CMK (cell line): Measurements from ENCODE around the gene ACOT7.
A peak's percentile ranks its signal among the peaks of the same experiment; 100 is the strongest.

Experiments used
- DNase-seq: peaks from one replicate; pipeline ENCODE4 v3.0.0-alpha.2; 2010; ENCODE audit warnings: low read depth

The ACOT7 gene

DNA sequence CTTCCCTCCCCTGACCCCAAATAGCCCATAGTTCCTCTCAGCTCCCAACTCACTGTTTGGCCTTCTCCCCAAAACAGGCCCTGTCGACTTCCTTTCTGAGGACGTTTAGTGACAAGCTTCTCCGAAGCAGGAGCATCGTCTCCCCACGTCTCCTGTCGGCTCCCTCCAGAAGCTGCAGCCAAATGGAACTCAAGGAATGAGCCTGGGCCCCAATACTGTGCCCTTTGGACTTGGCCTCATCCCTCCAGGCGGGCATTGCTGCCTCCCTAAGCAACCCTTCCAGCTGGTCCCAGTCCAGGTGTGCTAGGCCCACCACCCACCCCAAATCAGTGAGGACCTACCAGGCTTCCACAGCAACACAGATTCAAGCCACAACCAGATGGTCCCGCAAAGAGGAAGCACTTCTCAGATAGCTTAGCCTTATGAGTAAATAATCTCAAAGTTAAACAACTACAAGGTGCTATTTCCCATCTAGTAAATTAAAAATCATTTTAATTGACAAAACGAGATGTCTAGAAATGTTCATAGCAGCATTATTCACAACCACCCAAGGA, 33.0 kb downstream of the ACOT7 start:
- DNase-seq: no peak

DNA sequence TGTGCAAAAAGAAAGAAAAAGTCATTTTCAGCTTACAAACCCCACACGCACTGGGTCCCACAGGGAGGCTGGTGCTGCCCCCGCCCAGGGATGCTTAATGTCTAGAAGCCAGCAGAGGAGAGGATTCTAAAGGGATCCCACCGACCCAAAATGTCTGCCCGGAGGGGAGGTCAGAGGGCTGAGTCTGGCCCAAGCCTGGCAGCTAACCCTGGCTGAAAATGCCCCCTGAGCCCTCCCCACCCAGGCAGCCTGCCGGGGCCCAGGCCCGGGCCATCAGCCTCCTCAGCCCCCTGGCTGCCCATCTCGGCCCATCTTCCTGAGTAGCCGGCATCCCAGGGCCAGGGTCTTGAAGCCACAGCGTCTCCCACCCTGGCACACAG, 33.5 kb downstream of the ACOT7 start:
- no peak for DNase-seq

DNA sequence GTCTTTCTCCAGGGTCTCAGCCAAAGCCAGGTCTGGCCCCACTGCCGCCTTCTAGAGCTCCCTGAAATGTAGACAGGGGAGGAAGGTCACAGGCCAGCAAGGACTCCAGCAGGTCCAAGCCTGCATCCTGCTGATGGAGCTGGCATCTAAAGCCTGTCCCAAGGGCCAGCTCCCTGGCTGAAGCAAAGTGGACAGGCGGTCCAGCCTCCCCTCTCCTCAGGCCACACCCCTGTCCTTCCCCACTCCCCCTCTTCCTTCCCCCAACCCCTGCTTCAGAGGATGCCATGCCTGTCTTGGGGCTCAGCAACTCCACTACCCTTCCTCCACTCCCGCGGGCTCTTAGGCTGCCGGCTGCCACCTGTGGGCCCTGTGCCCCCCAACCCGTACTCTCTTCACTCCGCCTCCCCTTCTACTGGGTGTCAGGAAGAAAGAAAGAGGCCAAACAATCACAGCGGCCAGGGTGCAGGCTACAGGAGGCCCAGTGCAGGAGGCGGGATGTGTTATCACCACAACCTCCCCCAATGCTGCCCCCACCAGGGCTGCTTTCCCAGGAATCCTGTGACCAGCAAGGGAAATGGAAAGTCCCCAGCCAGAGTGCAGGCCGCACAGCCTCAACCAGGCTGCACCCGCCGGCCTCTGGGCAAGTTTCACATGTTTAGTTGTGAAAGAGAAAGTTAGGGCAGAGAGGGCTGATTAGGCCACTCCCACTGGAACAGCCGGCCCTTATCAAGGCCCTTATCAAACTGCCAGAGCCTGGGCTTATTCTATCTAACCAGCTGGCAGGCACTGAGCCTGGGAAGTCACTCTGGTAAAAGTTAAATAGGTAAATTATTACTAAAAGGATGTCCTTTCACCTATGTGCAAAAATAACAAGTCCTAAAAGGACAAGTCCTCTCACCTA, 34.1 kb downstream of the ACOT7 start:
- DNase-seq: peak; percentile 43

DNA sequence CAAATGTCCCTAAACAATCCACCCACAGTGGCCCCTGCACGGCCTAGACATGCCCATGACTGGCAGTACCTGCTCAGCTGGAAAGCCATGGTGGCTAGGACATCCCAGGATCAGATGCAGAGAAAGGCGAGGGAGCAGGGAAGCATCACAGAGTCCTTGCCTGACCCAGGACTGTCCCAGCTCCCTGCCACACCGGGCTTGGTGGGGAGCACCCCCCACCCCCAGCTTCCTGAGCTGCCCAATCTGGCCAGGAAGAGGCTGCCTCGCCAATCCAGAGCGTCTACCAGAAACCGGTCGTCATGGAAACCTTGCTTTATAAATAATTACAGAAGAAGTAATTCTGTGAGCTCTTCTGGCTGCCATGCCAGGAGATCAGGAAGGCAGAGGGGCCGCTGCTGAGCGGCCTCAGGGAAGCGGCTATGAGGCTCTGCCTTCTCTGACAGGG, 34.8 kb downstream of the ACOT7 start:
- no peak for DNase-seq

DNA sequence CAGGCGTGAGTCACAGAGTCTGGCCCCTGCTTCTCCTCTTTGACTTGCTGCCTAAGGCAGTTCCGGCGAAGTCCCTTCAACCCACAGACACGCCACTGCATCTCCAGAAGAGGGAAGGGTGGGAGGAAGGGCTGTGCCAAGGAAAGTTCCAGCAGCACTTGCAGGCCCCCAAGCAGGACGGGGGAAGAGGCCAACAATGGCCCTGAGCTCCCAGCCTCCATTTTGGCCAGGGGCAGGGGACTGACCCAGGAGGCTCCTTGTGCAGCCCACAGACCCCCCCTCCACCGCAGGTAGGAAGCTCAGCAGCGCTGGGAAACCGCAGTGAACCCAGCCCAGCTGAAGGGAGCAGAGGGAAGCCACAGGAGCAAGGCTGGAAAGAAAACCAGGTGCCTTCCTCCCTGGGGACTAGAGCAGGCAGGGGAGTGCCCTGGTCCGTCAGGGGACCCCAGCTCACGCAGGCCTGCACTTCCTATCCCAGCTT, 35.4 kb downstream of the ACOT7 start:
- no peak for DNase-seq

DNA sequence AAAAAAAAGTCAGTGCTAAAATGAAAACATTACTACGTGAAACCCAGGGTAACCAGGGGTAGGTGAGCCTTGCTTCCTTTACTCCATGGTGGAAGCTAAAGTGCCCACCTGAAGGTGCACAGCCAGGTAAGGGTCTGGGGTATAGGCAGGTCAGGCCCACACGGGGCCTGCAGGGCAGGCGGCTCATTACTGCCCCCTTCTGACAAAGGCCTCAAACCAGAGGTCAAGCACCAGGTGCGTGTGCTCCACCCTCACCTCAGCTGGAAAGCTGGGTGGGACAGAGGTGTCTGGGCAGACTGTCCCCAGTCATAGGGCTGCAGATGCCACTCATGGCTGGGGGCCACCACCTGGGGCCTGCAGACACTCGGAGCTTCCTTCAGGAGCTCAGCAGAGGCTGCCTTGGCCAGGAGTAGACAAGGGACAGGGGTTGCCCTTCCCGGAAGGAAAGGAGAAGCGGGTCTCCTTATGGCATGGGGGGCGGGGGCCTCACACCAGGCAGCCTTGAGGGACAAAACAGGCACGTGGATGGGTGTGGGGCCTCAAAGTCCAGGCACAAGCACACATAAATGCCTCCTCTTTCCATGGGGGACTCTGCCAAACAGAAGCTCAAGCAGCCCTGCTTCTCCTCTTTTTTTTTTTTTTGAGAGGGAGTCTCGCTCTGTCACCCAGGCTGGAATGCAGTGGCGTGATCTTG, 36.2 kb downstream of the ACOT7 start:
- DNase-seq: no peak

DNA sequence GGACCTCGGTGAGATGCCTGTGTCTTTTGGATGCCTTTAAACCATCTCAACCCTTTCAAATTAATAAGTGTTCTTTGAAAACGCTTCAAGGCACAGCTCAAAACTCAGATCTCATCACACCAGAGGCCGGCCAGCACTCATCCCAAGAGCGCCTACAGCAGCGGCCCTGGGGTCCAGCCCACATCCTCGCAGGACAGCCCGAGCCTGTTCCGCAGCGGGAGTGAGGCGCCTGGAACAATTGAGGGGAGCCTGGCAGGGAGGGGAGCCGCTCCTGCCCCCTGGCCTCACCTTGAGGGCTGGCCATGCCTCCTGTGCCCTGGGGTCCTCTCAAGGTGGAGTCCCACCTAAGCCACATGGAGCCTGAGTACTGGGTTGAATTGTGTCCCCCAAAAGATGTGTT, 37.9 kb downstream of the ACOT7 start:
- no peak for DNase-seq

DNA sequence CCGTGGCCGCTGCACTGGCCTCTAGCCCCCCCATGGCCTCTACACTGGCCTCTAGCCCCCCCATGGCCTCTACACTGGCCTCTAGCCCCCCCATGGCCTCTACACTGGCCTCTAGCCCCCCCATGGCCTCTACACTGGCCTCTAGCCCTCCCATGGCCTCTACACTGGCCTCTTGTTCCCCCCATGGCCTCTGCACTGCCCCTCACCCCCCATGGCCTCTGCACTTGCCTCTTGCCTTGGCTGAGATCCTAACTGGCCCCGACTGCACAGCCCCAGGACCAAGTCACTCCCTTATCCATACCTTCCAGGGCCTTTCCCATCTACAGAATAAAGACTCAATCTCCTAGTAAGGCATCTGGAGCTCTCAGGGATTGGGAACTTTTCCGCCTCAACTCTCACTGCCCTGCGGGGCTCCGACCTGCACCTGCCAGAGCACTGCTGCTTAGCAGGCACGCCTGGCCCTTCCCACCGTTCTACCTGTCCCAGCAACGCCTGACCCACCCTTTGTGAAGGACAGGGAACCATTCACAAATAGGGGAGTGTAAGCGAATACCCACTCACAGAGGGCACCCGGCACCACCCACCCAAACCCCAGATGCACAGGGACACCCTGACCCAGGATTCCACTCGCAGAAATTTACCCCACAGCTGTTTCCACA, 38.8 kb downstream of the ACOT7 start:
- DNase-seq: no peak

DNA sequence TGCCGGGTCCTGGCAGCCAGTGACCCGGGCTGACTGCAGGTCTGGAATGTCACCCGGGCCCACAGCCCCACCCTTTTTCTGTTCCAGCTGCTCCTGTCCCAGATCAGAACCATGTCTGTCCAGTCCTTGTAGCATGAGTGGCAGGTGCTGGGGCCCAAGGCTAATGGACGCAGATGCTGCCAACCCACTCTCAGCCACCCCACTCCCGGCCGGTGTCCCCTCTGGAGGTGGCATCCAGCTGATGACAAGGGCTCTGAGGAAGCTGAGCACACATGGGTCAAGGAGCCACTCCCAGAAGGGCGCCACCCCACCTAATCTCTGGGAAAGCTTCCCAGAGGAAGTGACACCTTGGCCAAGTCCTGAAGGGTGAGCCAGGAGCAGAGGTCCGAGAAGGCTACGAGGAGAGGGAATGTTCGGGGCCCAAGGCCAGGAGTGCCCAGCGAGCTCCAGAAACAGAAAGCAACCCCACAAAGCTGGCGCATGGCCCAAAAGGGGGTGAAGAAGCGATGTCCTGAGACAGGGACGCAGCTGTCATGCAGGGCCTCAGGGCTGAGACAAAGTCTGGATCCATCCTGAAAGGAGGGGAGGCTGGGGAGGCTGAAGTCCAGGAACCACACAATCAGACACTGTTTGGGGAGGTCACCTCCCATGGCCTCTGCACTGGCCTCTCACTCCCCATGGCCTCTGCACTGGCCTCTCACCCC, 39.5 kb downstream of the ACOT7 start:
- no peak for DNase-seq

DNA sequence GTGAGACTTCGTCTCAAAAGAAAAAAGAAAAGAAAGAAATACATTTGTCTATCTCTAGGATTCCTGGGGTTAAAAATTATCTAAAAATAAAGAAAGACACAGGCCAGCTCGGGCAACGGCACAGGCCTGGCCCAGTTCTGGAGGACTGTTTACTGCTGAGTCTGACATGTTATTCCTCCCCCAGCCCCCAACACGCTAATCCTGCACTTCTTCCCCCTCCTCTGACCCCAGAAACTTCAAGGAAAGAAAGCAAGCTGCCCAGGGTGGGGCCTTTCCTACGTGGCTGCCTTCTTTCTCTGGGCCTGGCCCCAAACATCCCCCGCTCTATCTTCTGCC, 40.0 kb downstream of the ACOT7 start:
- no peak for DNase-seq

DNA sequence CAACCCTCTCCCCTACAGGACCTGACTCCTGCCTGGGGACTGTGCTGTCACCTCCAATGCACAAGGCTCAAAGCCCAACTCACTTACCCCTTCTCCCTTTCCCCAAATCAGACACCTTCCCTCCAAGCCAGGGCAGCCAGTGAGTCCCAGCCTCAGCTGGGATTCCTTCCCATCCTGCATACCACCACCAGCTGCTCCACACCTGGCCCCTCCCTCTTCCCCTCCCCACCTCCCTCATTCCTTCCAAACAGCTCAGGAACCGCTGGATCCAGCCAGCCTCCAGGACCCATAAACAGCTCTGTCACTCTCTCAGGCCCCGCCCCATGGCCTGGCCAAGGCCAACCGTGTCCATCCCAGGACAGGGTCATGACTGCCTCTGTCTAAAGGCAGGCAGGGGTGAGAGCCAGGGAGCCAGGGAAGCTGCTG, 41.4 kb downstream of the ACOT7 start:
- no peak for DNase-seq

DNA sequence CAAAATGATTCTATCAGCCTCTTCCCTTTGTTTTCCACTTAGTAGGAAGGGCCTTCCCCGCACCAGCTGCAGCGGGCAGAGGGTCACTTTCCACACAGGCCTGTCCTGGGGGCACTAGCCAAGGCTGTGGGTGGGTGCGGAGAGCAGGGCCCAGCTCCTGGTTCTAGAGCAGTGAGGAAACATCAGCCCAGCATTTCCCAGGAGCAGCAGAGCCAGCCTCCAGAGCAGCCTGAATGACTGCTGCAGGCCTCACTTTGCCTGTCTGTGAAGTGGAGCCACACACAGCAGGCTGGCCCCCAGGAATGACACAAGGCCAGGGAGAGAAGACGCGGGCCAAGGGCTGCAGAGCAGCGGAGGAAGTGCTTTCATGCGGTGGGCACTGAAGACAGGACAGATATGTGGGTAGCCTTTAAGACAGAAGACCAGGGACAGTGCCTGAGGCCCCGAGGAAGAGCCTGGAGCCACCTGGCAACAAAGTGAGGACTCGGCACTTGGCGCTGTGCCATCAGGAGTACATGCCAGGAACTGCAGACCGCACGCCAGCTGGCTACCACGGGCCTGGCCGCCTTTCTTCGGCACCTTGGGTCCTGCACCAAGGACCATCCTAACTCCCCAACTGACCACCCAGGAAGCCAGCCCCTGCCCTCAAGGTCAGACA, 42.0 kb downstream of the ACOT7 start:
- DNase-seq: no peak

DNA sequence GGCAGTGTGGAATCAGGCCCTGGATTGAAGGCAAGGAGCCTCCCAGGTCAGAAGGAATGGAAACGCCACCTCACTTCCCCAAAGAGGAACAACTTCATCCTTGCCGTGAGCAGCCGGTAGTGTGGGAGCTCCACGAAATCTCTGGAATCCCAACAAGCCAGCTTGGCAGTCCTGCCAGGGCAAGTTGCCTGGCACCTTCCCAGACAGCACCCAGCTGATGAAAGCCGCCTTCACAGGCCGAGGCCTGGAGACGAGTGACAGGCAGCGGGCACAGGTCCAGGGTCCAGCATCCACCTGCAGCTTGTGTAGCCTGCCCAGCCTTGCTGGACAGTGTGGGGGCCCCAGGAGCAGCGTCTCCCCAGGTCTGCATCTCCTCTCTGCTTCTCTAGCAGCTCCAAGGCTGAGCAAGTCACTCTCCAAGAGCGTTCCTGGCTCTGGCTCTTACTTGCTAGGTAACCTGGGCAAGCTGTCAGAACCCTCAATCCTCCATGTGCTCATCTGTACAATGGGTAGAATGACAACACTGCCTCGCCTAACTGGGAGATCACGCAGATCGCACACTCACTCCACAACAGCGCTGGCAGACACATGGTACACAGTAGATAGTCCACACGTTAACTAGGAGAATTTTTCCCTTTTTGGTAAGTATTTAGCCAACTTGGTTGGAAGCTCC, 43.0 kb downstream of the ACOT7 start:
- DNase-seq: no peak

DNA sequence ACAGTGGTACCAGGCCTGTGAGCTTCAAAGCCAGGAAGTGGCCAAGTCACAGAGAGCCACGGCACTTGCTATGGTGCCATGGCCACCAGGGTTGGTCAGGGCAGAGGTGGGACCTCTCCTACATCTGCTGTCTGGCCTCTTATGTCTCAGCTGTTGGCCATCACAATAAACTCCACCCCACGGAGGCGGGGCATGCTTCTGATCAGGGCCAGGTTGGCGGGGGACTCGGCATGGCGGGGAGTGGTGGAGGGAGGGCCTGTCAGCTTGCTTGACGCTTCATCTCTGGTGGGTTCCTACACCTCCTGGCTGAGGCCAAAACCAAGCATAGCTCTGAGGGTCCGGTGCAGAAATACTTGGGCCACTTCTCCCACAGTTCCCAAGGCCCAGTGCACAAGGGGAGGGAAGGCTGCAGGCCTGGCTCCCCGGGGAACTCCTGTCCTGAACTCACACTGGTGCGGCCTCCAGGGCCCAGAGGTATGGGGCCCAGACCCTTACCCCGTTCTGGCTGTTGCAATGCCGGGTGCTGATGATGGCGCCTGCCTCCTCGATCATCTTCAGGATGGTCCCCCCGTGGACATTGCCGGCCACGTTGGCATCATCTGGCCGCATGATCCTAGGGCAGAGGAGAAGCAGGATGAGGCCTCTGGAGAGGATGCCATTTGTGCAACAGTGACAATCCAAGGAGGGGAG, 44.2 kb downstream of the ACOT7 start:
- DNase-seq: no peak

DNA sequence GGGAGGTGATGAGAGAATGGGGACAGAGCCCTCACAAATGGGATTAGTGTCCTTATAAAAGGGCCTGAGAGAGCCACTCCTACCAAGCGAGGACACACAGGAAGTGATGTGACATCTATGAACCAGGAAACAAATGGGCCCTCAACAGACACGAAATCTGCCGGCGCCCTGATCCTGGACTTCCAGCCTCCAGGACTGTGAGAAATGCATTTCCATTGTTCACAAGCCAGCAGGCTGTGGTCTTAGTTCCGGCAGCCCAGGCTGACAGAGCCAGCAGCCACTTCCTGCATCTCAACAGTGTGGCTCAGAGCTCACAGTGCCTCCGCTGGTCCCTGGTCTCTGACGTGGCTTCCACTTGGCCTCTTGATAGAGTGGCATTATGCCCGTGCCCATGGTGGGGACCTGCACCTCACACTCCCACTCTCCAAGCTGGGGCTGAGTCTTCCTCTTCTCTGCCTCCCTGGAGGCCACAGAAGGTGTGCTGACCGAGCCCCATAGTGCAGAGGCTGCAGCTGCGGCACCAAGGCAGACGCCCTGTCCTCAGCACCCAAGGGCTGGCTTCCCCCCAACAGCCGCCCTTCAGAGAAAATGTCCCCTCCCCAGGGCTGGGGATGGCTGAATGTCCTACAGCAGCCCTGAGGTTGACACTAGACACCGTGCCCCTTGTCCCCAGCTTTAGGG, 44.9 kb downstream of the ACOT7 start:
- peak; percentile 14 for DNase-seq

DNA sequence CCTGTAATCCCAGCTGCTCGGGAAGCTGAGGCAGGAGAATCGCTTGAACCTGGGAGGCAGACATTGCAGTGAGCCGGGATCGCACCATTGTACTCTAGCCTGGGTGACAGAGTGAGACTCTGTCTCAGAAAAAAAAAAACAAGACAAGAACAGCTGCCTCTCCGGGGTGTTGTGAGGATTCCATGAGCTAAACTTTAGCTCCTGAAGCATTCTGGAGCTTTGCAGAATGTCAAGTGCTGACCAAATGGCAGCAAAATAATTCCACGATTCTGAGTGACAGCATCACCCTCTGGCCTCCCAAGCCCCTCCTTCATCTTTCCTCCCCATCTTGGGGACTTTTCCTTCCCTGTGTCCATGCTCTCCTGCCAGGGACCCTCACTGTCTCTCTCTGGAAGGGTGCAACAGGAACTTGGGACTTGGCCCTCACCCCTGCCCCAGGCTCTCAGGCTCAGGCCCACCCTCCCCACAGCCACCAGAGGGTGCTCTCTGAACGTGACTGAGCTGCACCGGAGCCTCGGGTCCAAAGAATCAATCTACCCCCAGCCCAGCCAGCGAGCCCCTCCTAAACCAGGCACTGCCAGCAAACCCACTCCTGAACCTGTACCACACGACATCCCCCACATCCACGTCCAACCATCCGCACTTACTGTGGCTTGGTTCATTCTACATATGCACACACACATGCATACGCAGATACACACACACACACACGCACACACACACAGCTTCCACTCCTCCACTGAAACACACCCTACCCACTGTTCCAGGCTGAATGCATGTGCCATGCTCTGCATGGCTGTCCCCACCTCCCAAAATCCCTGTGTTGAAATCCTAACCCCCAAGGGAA, 45.7 kb downstream of the ACOT7 start:
- peak; percentile 52 for DNase-seq

DNA sequence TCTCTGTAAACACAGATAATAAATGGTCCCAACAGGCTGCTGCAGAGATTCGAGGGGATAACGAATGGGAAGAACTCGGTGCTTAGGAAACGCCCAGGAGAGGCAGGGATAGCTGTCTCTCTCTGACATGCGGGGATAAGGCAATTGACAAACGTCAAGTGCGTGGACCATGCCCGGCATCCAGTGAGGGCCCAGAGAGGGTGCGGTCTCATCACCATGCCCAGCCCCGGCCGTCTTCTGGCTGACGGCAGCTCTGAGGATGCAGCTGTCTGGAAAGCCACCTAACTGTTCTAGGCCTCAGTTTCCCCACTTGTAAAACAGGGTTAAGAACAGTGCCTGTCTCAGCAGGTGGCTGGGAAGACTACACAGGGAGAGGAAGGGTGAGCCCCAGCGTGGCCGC, 48.1 kb downstream of the ACOT7 start:
- no peak for DNase-seq

DNA sequence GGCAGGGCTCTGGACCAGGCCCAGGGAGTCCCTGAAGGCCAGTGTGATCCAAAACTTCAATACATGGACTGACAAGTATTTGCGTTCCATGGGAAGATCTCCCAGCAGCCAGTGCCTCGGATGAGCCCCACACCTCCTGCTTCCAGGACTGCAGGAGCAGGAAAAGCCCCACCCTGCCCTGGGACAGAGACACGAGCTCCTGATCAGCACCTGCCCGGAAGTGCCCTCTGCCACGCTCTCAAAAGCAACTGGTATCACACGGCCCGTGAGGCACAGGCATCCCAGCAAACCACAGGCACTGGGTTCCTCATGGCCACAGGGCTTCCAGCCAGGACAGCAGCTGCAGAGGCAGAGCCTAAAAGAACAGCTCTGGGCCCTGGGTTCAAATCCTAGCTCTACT, 48.6 kb downstream of the ACOT7 start:
- DNase-seq: no peak
